Stimulated activated CD4-positive, alpha-beta T cell treated with anti-CD3 and anti-CD28 coated beads, Interleukin-4, amount 100 ng/mL, for 4 hours (primary cell): ENCODE results near the gene BCL2L12.
"Not testable (repeated sequence)": the region's sequence is repeated elsewhere in the genome, so short reads cannot be mapped to it uniquely, and the experiment has no call there.

Experiments used
- DNase-seq, 2 experiments: peaks; one replicate each; pipeline ENCODE4 v3.0.0-alpha.2; 2020

BCL2L12 gene

GRCh38 chr19:49665351-49666119, at the start of gene BCL2L12, which contains the start of gene IRF3:
BCL2L12 (plus strand) TSS chr19:49665933; CDS start chr19:49666693, 760 bp downstream.
IRF3 (minus strand) TSS chr19:49665857; CDS start chr19:49664838, 1,019 bp downstream.
- peak; percentile 98 to 99 for DNase-seq

- DNase-seq, result no peak
Measured at GRCh38 chr19:49616532-49616931, 49.2 kb upstream of the BCL2L12 start.

- DNase-seq, result no peak
Measured at GRCh38 chr19:49616945-49617344, 48.8 kb upstream of the BCL2L12 start.

GRCh38 chr19:49617860-49618259, 47.9 kb upstream of the BCL2L12 start:
- not testable (repeated sequence) for DNase-seq

GRCh38 chr19:49624967-49625910, 40.5 kb upstream of the BCL2L12 start:
- no peak for DNase-seq

- DNase-seq, result no peak
Measured at GRCh38 chr19:49626226-49626625, 39.5 kb upstream of the BCL2L12 start.

GRCh38 chr19:49629659-49630058, 36.1 kb upstream of the BCL2L12 start:
- no peak for DNase-seq

- no peak for DNase-seq
Measured at GRCh38 chr19:49631014-49631588, 34.6 kb upstream of the BCL2L12 start.

- DNase-seq, result no peak
Measured at GRCh38 chr19:49631610-49632192, 34.0 kb upstream of the BCL2L12 start.

- no peak for DNase-seq
Measured at GRCh38 chr19:49632576-49632975, 33.2 kb upstream of the BCL2L12 start.

GRCh38 chr19:49633273-49633672, 32.5 kb upstream of the BCL2L12 start:
- not testable (repeated sequence) for DNase-seq

- DNase-seq, result no peak
Measured at GRCh38 chr19:49635530-49636232, 30.1 kb upstream of the BCL2L12 start.

GRCh38 chr19:49636233-49636932, 29.4 kb upstream of the BCL2L12 start:
- no peak for DNase-seq

- DNase-seq, result no peak
Measured at GRCh38 chr19:49637821-49638738, 27.7 kb upstream of the BCL2L12 start.

- DNase-seq, result no peak
Measured at GRCh38 chr19:49639401-49640112, 26.2 kb upstream of the BCL2L12 start.

- peak; percentile 99 to 100 for DNase-seq
Measured at GRCh38 chr19:49640113-49640898, 25.4 kb upstream of the BCL2L12 start, which contains the start of gene RRAS. RRAS (minus strand) TSS chr19:49640143; CDS start chr19:49640098, 45 bp downstream.

GRCh38 chr19:49641688-49642491, 23.8 kb upstream of the BCL2L12 start, which contains the start of gene SCAF1:
SCAF1 (plus strand) TSS chr19:49642209; CDS start chr19:49645027, 2,818 bp downstream.
- peak; percentile 98 to 99 for DNase-seq
